Measurements from ENCODE around the gene NPHP4.

Gene NPHP4

GRCh38 chr1:5908461-5909375 is 83.5 kb downstream of the NPHP4 start:
- no peak for DNase-seq

GRCh38 chr1:5907966-5908365 is 84.3 kb downstream of the NPHP4 start:
- no peak for DNase-seq

- DNase-seq = no peak
These were observed 84.8 kb downstream of the NPHP4 start for GRCh38 chr1:5907386-5907785.

- DNase-seq = no peak
These were observed 85.3 kb downstream of the NPHP4 start for GRCh38 chr1:5906966-5907365.

GRCh38 chr1:5906116-5906515 is 86.1 kb downstream of the NPHP4 start:
- DNase-seq = no peak

- DNase-seq = no peak
These were observed 86.8 kb downstream of the NPHP4 start for GRCh38 chr1:5905436-5905835.

- no peak for DNase-seq
These were observed 87.7 kb downstream of the NPHP4 start for GRCh38 chr1:5904551-5904950.

- DNase-seq = no peak
These were observed 88.5 kb downstream of the NPHP4 start for GRCh38 chr1:5903680-5904079.

GRCh38 chr1:5903031-5903430 is 89.2 kb downstream of the NPHP4 start:
- no peak for DNase-seq

GRCh38 chr1:5901841-5902240 is 90.4 kb downstream of the NPHP4 start:
- no peak for DNase-seq

GRCh38 chr1:5901150-5901549 is 91.1 kb downstream of the NPHP4 start:
- DNase-seq = no peak

GRCh38 chr1:5898266-5898665 is 94.0 kb downstream of the NPHP4 start:
- DNase-seq = no peak

- no peak for DNase-seq
These were observed 95.2 kb downstream of the NPHP4 start for GRCh38 chr1:5896706-5897660.

- no peak for DNase-seq
These were observed 96.5 kb downstream of the NPHP4 start for GRCh38 chr1:5895446-5896406.

- DNase-seq = peak; percentile 19
These were observed 98.4 kb downstream of the NPHP4 start for GRCh38 chr1:5893699-5894278.

- no peak for DNase-seq
These were observed 99.9 kb downstream of the NPHP4 start for GRCh38 chr1:5892329-5892728.

- no peak for DNase-seq
These were observed 100.5 kb downstream of the NPHP4 start for GRCh38 chr1:5891736-5892135.

- no peak for DNase-seq
These were observed 101.1 kb downstream of the NPHP4 start for GRCh38 chr1:5891137-5891536.

- no peak for DNase-seq
These were observed 101.7 kb downstream of the NPHP4 start for GRCh38 chr1:5890346-5891106.

GRCh38 chr1:5889901-5890300 is 102.3 kb downstream of the NPHP4 start:
- DNase-seq = no peak

- DNase-seq = no peak
These were observed 102.8 kb downstream of the NPHP4 start for GRCh38 chr1:5889462-5889861.

All from hematopoietic multipotent progenitor cell treated with erythropoietin and hydrocortisone succinate and interleukin-3 and kit ligand, for 6 days (in vitro differentiated cells).